Anterior cingulate cortex (tissue), 58 donors: ENCODE data around the gene RELT.
"Not testable (repeated sequence)": the region's sequence is repeated elsewhere in the genome, so short reads cannot be mapped to it uniquely, and the experiment has no call there.

Experiments used
- DNase-seq, 58 donors: peaks; one replicate each; lab custom pipeline; 2025; lab: John Stamatoyannopoulos, UW

Gene RELT

DNA sequence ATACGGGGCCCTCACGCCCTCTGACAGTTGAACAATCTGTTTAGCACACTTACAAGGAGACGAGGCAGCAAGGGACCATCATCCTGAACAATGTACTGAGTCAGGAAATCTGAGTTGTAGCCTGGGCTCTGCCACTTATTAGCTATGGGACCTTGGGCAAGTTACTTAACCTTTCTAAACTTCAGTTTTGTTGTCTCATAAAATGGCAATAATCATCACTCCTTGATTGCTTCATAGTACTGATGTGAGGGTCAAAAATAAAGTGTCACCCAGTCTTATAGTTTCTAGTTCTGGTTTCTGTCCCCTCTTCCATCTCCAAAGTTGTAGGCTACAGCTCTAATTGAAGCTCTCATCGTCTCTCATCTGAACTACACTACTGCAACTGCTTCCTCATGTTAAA lies 46.7 kb downstream of the RELT start:
- DNase-seq: no peak

DNA sequence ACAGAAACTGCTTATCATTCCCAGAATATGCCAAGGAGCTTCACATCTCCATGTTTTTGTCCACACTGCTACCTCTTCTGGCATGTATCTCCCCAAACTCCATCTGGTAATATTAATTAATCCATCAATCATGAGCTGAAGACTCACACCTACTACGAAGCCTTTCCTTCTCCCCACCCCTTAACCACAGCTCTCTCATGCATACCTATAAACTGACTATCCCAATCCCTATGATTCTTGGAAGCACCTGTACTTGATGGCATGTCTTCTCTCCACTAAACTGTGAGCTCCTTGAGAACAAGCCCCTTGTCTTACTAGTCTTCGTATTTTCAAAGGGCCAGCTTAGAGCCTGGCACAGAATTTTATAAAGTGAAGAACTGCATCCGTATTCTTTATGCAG lies 47.3 kb downstream of the RELT start:
- no peak for DNase-seq

- peak in 1 of 58 donors; percentile 33 for DNase-seq
These were observed 48.9 kb downstream of the RELT start for GRCh38 chr11:73425108-73425507.

DNA sequence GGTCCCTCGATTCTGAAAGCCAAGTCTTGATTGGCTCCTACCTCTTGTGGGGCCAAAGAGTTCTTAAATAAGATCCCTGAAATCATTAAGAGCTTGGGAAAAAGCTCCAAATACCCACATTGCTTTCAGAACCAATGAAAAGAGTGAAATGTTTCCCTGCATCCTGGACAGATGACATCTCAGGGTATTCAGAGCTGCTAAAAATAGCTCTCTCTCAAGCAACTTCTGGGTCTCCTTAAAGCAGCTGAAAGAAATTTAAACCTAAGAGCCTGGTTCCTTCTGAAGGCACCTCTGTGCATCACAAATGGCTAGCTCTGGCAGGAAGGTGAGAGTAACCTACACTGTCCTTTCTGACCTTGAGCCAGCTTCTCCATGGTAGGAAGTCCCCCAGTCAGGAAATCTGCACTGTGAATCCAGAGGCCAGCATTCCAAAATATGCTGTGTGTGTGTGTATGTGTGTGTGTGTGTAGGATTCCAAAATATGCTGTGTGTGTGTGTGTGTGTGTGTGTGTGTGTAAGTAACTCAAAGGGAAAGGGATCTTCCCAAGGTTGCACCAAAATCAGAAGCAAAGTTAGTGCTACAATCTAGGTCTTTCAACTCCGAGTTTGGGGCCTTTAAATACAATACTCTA lies 50.1 kb downstream of the RELT start:
- DNase-seq: peak in 2 of 58 donors; percentile 16 to 56

GRCh38 chr11:73428227-73428626 lies 52.0 kb downstream of the RELT start:
- DNase-seq: no peak

DNA sequence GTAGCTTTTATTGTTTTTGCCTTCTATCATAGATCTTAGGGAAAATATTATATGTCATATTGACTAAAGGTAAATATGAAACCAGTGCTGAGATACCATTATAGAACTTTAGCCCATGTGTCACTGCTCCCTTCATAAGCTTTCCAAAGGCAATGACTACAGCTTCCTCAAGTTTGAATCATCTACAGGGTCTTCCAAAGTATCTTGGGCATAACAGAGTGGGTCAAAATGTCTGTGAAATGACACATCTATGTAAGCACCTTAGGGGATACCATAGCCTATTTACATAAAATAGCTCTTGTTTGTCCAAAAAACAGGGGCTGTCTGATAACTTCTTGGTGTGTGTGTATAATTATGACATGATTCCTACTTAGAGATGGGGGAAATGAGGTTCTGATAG lies 52.5 kb downstream of the RELT start:
- DNase-seq: no peak

GRCh38 chr11:73429121-73429750 lies 53.0 kb downstream of the RELT start:
- no peak for DNase-seq

GRCh38 chr11:73430326-73430725 lies 54.1 kb downstream of the RELT start:
- no peak for DNase-seq

DNA sequence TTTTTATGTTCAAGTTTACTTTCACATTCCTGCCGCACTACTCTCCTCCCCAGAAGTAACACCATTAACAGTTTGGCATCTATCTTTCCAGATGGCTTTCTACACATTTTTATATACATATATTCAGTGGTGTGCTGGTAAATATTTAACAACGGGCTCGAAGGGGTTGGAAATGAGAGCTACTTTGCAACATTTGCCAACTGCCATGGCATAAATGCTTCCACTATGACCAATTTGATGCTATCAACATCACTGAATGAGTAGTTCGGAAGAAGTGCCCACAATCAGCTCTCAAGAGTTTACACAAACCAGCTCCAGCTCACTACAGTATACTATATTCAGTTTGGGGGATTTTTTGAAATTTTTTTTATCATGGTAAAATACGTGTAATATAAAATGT lies 55.2 kb downstream of the RELT start:
- DNase-seq: no peak

DNA sequence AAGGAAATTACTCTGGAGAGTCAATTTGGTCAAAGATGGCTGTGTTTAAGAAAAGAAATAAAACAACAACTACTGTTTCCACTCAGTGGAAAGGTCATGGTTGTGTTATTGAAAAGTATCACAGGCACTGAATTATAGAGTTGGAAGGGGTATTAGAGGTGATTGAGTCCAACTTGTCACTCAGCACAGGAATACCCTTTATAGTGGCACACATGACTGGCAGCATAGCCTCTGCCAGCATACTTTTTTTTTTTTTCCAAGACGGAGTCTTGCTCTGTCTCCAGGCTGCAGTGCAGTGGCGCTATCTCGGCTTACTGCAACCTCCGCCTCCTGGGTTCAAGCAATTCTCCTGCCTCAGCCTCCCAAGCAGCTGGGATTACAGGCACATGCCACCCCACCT lies 60.7 kb downstream of the RELT start:
- not testable (repeated sequence) for DNase-seq

- peak in 11 of 58 donors; percentile 4 to 42 (median 14) for DNase-seq
These were observed 63.0 kb downstream of the RELT start for GRCh38 chr11:73439002-73439843.

DNA sequence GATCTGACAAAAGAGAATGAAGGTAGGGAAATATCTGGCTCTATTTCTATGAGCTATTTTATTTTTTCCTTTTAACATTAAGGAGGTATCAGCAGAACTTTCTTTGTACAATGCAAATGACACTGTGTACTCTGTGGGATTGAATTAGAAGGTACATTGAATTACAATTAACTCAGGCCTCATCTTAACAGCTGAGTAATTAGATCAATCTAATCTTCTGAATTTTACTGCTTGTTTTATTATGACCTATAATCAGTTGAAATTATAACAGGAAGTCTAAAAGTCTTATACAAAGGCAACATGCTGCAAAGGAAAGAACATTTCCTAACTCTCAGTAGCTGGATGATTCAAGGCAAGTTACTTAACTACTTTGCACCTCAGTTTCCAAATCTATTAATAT lies 69.8 kb downstream of the RELT start:
- no peak for DNase-seq

DNA sequence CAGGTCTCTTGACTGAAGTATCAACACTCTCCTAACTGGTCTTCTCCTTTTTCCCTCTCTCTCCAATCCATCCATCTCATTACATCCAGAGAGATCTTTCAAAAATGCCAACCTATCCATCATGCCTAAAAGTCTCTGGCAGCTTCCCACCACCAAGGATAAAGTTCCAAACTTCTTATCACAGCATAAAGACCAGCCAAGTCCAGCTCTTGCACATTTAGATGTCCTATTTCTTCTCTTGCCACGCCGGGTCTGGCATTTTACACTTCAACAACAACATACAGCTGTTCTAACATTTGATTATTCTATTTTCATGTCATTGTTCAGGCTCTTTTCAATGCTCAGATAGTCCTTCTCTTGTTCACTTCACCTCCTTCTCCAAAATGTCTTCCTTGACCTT lies 70.6 kb downstream of the RELT start:
- DNase-seq: no peak
